Bone marrow (tissue), 2 donors: ENCODE measurements around the gene CELF4.

ENCODE experiments used
- DNase-seq, 2 donors: peaks; one replicate each; lab custom pipeline; 2025; lab: John Stamatoyannopoulos, UW

Gene CELF4

DNA sequence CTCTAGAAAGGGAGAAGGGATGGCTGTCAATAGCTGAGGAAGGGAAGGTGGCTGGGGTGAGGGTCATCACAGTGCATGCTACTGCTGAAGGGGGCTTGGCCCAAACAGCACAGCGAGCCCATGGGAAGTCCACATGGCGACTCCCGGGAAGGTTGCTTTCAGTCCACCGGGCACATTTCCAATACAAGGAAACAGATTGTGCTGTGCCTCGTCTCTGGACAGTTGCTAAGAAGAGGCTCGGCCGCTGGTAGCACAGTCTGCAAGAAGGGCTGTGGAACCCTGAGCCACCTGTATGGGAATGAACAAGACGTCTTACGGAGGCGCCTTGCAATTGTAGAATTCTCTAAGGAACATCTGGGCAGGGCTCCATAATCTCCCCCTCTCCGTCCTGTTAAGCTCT, 123.1 kb downstream of the CELF4 start:
- no peak for DNase-seq

DNA sequence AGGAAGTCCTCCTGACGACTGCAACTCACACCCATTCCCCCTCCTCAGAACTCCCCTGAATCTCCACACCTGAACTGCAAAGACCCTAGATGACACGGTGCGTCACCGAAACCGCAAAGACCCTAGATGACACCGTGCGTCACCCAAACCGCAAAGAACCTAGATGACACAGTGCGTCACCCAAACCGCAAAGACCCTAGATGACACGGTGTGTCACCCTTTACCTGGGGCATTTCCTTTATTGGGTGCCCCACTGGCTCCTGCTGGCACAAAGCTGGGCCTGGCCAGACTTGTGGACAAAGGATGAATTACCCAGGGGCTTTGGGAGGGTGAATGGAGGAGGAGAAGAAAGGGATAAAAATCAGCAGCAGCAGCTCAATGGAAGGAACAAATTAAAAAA, 123.8 kb downstream of the CELF4 start:
- no peak for DNase-seq

DNA sequence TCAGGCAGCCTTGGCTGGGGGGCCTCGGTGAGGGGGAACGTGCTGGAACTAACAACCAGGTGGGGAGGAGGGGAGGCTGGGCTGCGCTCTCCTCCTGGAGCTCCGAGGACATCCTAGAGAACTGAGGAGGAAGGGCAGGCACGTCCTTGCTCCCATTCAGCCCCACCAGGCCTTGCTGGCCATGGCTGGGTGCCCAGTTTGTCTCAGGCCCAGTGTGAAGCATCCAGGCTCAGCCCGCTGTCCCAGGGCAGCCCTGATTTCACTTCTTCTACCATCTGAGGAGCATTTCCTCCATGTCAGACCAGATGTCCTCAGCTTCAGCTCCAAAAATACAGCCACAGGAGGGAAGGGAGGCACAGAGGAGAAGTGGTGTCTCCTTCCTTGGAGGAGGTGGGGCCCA, 125.4 kb downstream of the CELF4 start:
- no peak for DNase-seq

DNA sequence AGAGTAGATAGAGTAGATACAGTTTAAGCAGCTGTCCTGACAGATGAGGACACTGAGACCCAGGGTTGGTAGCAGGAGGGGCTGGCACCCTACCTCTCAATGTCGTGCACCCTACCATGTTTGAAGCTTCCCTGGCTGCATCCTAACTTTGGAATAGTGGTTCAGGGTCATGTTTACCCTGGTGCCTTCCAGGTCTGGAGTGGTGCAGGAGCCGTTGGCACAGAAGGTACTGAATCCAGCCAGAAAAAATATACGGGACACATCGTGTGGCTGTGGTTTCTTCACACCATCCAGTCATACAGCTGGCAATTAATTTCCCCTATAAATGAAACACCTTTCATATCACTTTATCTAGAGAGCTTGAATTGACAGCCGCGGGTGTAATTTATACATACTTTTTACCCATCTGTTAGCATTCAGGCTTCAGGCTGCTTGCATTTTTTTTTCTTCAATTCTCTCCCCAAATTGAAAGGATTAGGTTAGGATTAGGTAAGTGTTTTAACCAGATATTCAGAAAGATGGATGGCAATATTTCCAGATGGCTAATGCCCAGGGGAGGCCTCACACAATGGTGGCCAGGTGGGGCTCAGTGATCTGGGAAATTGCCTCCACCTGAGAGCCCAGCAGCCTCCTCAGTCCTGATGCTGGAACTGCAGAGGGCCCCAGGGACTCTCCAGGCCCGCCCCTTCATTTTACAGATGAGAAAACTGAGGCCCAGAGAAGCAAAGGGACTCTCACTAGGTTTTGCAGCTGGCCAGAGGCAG, 127.0 kb downstream of the CELF4 start:
- no peak for DNase-seq

DNA sequence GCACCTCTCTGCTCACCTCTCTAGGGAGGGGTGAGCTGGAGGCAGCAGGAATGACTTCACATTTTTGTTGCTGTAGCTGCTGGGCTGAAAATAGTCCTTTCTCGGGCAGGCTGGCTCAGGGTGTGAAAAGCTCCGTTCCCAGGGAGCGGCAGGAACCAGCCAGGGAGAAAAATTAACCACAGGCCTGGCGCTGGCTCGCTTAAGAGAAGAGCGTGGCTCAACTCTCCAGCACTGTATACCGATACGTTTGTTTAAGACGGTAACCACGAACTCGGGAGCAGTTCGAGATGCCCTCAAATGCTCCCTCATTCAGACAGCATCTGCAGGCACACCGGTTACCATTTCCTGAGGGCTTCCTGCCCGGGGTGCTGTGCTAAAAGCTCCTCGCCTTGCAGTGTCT, 129.6 kb downstream of the CELF4 start:
- DNase-seq = no peak

DNA sequence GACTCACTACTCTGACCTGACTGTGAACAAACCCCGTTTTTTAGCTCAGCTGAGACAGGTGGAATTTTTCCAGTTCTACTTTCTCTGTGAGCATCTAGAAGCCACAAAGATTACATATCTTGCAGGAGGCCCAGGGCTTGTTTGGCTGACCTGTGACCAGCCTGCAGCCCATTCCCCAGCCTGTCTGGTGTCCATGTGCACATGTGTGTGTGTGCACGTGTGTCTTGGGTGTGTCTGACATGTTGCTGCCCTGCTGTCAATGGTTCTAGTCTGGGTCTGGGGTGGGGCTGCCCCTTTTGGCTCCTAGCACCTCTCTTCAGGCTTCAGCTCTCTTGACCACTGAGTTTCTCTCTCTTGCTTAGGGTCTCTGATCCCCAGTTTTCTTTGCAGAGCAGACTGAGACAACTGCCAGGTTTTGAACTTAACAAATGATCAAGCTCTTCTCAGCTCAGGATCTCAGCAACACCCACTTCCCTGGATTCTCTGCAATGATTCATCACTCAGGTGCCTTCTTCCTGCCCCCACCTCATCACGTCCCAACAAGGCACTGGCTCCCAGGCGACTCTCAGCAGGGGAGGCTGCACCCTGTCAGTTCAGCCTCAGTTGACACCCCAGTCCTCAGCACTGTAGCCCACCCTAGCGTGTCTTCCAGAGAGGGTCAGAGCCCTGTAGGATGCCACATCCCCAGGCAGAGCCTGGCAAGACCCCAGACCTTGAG, 130.3 kb downstream of the CELF4 start:
- DNase-seq = no peak

DNA sequence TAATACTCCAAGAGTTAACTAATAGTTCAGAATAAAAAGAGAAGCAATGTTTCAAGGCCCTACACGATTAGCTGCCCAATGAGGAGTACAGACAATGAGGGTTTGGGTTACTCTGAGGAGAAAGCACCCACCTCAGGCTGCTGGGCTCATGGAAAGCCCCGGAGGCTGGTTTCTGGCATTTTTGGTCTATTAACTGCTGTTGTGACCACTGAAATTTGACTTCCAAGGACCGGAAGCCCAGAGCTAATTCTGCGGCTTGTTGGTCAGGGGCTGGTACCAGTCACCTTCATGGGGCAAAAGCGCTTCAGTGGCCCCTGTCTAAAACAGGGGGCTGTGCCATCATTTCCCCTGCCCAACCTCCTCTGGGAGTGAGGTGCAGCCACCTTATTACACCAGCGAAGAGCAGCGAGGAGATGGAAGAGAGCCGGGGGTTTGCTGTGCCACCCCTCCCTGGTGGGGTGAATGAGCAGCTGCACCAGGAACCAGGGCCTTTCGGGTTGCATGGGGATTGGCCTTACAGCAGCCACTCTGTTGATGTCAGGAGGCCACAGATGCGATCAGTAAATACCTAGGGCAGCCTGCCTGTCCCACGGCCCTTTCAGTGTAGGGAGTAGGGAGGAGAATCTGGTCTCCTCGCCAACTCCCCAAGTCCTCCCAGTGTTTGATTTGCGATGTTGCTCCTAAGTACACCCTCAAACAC, 131.3 kb downstream of the CELF4 start:
- DNase-seq = no peak

DNA sequence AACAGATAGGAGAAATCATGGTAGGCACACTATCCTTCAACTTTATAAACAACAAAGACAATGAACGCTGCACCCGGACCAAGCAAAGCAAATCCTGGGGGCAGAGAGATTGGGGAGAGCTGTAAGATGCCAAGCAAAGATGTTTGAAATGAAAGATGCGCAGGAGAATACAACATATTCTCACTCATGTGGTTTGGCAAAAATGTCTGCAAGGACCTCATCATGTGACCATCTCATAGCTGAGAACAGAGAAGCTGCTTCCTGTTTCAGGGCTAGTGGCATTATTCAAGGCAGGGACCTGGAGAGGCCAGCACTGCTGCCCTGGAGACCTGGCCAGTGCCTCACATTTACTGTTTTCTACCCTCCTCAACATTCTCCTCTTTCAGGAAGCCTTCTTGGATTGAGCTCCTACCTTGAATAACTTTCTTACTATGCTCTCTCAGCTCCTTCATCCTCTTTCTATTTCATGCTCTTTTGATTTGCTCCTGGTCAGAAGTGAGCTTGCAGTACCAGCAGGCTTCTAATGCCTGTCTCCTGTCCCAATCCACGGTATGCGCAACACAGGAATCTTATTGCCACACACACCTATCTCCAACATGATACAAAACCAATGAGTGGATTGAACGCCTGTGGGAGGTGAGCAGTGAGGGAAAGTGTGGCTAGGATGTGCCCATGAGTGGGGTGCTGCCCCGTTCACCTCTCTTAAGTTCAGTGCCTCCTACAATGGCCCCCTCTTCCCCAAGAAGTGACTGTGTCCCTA, 133.0 kb downstream of the CELF4 start:
- no peak for DNase-seq

DNA sequence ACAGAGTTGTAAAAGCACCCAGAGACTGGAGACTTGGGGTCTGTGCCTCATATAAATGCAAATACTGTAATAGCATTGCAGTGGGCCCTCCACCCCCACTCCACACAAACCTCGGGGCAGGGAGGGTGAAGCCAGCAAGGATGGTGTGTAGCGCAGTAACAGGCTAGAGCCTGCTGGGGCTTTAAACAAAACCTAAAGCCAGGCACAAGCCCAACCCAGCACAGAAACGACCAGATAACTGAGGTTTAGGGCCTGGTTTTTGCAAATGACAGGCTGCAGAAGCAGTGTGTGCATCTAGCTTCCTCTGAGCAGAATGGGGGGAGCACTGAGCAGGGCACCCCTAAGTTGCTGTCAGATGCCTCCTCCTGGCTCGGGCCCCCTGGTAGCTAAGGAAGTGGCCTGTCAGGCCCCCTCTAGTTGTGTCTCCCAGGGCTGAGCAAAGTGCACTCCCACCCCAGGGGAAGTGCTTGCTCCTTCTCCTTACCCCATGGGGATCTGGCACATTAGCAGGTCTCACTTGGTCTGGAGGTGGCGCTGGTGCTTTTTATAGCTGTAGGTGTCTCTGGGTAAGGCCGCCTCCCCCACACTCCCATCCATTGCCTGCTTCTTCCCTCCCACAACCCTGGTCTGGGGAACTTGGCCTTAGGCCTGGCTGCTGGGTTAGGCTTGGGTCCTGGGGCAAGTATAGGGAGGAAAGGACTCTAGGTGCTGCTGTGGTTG, 135.1 kb downstream of the CELF4 start:
- no peak for DNase-seq

DNA sequence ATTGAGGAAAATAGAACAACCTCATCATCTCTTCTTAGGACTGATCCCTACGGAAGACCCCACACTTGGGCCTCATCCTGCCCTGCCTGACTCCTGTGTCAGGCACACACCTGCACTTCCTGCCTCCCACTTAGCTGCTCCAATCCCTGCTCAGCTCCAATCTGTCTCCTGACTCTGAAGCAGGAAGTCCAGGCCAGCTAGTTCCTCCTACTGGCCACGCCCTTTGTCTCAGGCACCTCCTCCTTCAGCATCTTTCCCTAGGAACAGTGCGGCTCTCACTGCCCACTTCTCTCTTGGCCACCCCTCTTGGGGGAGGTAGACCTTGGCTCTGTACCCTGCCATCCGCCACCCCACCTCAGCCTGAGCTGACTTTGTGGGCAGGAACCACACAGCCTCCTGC, 135.8 kb downstream of the CELF4 start:
- no peak for DNase-seq

DNA sequence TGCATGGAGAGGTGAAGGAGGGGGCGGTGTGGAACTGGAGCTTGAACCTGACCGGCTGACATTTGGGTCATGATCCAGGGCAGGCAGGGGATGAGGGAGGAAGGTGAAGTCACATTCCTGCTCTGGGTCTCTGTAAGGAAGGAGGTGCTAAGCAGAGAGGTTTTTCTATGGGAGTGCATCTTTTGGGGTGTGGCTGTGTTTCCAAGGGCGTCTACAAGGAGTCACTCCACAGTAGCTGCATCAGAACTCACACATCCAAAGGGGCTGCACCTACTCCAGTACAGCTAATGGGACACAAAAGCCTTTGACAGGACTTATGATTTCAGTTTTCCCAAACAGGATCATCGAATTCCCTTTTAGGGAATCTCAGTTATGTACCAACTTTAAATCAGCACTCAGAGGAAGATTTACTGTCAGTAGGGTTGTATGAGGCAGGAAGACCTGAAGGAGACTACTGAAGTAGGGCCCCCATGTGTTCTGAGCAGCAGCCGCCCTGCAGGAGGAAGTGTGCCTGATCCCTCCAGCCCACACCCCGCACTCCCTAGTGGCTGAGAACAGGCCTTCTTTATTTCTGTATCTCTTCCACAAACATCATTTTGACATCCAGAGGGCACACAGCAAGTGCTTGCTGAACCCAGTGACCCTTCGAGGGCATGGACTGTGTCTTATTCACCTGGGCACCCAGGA, 137.2 kb downstream of the CELF4 start:
- DNase-seq = no peak

DNA sequence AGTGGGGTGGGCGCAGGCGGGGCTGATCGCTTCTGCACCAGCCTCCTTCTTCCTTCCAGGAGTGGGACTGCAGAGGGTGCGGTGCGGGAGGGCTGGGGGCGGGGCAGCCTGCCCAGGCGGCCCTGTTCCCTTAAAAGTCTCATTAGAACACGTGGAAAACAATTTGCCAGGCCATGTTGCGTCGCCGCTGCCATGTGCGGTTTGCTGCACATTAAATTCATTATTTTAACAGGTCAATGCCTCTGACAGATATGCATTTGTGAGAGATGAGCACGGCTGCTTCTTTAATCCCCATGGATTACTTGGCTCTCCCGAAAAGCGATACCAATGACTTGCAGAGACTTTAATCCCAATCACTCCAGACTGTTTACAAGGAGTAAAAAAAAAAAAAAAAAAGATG, 139.0 kb downstream of the CELF4 start:
- DNase-seq = no peak

DNA sequence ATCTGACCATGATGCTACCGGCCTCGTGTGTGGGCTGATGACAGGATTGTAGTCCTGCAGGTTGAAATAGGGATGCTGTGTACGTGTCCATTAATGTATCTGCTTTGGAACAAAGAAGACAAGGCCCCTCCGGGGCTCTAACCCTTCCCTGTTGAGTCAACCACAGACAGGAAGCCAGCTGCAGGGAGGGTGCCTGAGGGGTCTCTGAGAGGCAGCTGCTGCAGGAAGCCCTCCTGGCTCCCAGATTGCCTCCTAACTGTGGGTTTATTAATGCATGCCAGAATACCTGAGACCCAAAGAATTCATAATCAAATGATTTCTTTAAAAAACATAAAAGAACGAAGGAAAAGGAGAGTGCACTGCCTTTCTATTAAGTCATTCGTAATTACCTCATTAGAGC, 140.4 kb downstream of the CELF4 start:
- no peak for DNase-seq

DNA sequence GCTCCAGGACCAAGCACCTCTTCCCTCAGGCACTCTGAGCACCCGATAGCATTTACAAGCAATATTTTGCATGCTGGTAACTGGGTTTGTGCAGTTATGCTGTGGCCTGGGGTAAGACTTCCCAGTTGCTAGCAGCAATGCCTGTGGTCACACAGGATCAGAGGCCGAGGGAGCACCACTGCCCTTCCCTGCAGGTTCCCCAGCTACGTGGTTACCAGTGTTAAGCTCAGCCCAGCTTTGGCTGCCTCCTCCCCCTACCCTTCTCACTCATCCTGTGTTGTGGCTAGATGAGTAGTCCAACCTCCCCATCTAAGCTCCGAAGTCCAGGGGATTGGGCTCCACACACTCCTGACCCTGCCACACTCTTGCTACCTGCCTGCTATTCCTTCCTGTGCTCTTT, 141.1 kb downstream of the CELF4 start:
- no peak for DNase-seq

DNA sequence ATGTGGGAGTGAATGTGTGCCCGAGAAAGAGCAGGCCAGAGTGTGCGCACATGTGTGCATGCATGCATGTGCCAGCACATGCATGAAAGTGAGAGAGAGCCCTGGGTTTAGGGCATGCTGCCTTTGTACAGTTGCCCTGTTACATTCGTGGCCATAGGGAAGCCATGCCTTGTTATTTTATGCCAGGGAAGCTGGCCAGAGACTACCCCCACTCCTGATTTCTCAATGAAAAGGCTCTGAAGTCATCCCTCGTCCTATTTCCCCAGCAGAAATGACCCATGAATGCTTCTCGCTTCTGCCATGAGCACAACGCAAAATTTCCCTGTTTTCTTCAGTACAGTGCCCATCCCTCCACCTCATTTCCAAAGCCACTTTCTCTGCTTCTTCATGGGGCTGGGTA, 143.0 kb downstream of the CELF4 start:
- no peak for DNase-seq

DNA sequence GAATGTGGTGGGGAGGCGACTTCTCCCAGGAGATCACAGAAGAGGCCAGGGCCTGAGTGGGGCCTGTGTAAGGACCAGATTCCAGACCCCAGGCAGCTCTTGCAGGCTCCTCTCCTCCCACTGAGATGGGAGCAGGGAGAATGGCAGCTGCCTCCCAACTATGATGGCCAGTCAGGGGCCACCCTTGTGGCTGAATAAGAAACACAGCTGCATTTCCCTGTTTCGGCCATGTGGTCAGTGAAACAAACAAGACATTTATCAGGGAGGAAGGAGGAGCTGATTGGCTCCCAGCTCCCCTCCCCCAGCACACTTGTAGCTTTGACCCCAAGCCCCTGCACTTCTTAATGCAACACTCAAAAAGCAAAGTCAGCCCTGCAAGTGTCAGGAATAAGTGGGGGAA, 143.5 kb downstream of the CELF4 start:
- DNase-seq = no peak

DNA sequence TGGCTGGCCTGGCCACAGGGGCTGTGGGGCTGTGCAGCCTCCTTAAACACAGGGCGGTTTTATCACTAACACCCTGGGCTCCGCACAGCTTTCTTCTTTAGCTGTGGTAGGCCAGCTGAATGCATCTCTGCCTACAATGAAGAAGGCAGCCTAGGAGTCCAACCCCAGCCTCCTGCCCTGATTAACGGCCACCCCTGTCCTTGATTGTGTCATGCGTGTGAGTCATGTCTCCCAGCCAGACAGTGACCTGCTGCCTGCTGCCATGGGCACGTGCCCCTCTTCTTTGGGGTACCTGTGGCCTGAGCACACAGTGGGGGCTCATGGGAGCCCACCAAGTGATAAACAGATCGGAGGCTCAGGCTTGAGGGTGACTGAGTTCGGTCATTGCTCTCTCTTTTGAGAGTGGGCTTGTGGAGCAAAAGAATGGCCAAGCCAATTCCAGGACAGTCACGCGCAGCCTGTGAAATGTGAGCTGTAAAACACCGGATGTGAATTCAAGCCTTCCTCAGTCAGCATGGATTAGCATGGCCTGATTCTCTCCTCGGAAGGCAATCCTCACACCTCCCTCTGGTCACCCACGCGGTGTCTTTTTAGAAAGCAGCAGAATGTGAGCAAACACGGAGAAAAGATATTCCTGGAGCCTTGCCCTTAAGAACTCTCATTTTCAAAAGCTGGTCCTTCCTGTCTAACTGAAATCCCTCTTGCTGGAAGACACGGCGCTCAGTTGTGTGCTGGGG, 144.1 kb downstream of the CELF4 start:
- no peak for DNase-seq

DNA sequence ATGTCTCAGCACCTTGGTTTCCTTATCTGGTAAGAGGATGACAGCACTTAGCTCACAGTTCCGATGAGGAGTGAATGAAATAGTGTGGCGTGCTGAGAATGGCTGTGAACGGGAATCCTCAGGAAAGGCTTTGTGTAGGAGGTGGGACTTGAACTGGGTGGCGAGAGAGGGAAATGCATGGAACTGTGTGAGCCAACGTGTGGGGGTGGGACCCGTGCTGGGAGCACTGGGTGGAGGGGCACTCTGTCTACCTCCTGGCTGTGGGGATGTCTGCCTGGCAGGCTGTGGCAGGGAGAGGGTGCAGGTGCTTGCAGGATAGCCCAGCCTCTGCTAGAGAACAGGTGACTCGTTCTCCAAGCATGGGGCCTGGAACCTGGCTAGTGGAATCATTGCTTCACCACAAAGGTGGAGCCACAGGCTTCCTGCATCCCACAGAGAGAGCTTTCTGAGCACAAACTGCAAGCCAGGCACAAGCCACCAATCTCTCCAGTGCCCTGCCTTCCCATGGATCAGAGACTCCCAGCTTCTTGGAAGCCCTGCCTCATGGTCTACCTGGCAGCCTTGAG, 145.2 kb downstream of the CELF4 start:
- DNase-seq = no peak

DNA sequence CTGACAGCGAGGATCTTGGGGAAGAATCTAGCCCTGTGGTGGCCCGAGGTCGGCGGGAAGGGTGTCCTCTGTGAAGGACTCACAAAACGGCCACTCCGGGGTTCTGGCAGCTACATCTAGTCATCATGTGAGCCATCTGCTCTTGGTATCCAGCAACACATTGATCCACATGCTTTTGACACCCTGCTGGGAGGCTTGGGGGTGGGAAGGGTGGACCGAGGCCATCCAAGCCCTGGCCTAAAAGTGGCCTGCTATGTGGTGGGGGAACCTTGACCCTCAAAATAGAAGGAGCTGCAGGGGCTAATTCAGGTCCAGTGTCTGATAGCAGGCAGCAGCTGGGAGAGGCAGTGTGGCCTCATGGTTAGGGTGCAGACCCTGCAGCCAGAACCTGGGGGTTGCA, 145.7 kb downstream of the CELF4 start:
- DNase-seq = no peak

DNA sequence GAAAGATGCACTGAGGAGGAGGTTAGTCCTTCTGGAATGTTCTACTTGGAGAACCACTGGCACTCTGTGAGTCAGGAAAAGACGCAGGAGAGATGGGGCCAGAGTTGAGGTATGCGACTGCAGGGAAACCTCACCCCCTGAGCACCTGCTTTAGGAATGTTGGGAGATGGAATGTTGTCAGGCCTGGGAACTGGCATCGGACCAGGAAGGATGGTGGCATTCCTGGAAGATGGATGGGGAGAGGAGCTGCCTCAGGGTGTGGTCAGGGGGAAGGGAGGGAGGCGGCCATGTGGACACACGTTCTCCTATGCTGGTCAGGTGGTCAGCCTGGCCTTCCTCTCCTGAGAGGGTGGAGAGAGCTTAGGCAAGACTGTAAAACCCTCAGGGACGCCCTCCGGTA, 146.3 kb downstream of the CELF4 start:
- DNase-seq = no peak
